Upper lobe of left lung (tissue), 6 donors: Measurements from ENCODE around the gene SFTA2. TPM values are rescaled to one million over a fixed set of nuclear protein-coding genes. Genes with fewer than 3 reads are reported as not detected.

Experiments used
- ATAC-seq, 2 donors: fragments of 200-7000 bp; cut with Tn5 transposase; one replicate each; pipeline ENCODE4 v1.9.1; 2022; ENCODE audit warnings: mild to moderate bottlenecking in 2 of 2, moderate library complexity in 2 of 2; ENCODE audit not compliant: low FRiP score in 2 of 2
- DNase-seq, 2 donors: peaks; one replicate each; pipeline ENCODE4 v3.0.0-alpha.2; 2019 to 2020
- H3K27ac ChIP-seq, 4 donors: fragments of 200-600 bp; sonication (generic); one replicate each; pipeline ENCODE4 v1.5.1; 2016 to 2019
- H3K27me3 ChIP-seq, 4 donors: fragments of 200-600 bp; sonication (generic); one replicate each; pipeline ENCODE4 v1.5.1; 2017 to 2019
- H3K36me3 ChIP-seq, 4 donors: fragments of 200-600 bp; sonication (generic); one replicate each; pipeline ENCODE4 v1.5.1; 2016 to 2019
- H3K4me1 ChIP-seq, 4 donors: fragments of 200-600 bp; sonication (generic); one replicate each; pipeline ENCODE4 v1.5.1; 2018 to 2019
- H3K4me3 ChIP-seq, 4 donors: fragments of 200-600 bp; sonication (generic); one replicate each; pipeline ENCODE4 v1.5.1; 2017 to 2019; ENCODE audit warnings: mild to moderate bottlenecking in 2 of 4, moderate library complexity in 1 of 4
- H3K9me3 ChIP-seq, 4 donors: fragments of 200-600 bp; sonication (generic); one replicate each; pipeline ENCODE4 v1.5.1; 2018 to 2019
- CTCF ChIP-seq, 6 experiments: fragments of 450-650 bp in 4 of 6; fragments of 200-600 bp in 2 of 6; sonication (generic) in 2 of 6; IDR thresholded peaks; one replicate each; pipeline ENCODE4 v1.5.1; 2016 to 2019; ENCODE audit warnings: antibody characterized with exemption in 6 of 6
- EP300 ChIP-seq, 4 donors: sonication (generic); formaldehyde crosslinking; IDR thresholded peaks; one replicate each; pipeline ENCODE4 v1.5.1; 2017; ENCODE audit warnings: antibody characterized with exemption in 4 of 4, control low read depth in 2 of 4
- POLR2A ChIP-seq, 4 donors: fragments of 450-650 bp; IDR thresholded peaks; one replicate each; pipeline ENCODE4 v1.5.1; 2016 to 2017; ENCODE audit warnings: antibody characterized with exemption in 4 of 4, mild to moderate bottlenecking in 2 of 4
- POLR2AphosphoS5 ChIP-seq, 2 donors: sonication (generic); formaldehyde crosslinking; IDR thresholded peaks; one replicate each; pipeline ENCODE4 v1.5.1; 2017; ENCODE audit warnings: antibody characterized with exemption in 2 of 2
- WGBS, 2 donors: methylation state at CpG; one replicate each; pipeline ENCODE4 v1.1.5; 2017 to 2018; 5-methylcytosine and 5-hydroxymethylcytosine counted together
- small RNA-seq, 4 donors: library from RNA; depleted of rRNA; stranded (forward); fragments of <200 nt; gene quantifications; one replicate each; pipeline ENCODE3, GENCODE V24; 2016
- total RNA-seq, 6 donors: library from RNA; depleted of rRNA in 4 of 6; stranded (reverse); fragments of >200 nt in 4 of 6; gene quantifications; one replicate each; pipeline versions ENCODE4 v1.1.0 to v1.2.1, GENCODE V29; 2016 to 2021
- donor health status: DM: no; HTN: no; CAD: no; lungs with moderate emphysema.
- donor health status: DM: no; HTN: yes; CAD: no; lungs with severe emphysema.

Gene SFTA2
- total RNA-seq, 6 donors from 2014 or later, result 80.7 to 511 (median 229) TPM

- H3K4me1 ChIP-seq, result peaks cover 31 to 45% (median 36%) of the 10 kb centered on the region in 4 donors
- no peaks in the 10 kb centered on the region for H3K27me3 ChIP-seq
- TF ChIP-seq POLR2AphosphoS5 (IDR thresholded peaks at IDR 0.05) (peak in 1 of 2 donors; percentile 39), EP300 (IDR thresholded peaks at IDR 0.05) (no peak), POLR2A (IDR thresholded peaks at IDR 0.05) (peak in 1 of 4 donors; percentile 39), CTCF (IDR thresholded peaks at IDR 0.05) (no peak)
- peak; percentile 90 to 91 for DNase-seq
- H3K4me3 ChIP-seq, result peak overlapping the region; percentile 4 to 80 (median 64)
- ATAC-seq, result peak in 1 of 2 donors; percentile 72
- H3K27ac ChIP-seq, result peak overlapping the region; percentile 77 to 89 (median 83)
- H3K36me3 ChIP-seq, result no peaks in the 10 kb centered on the region
- H3K9me3 ChIP-seq, result no peaks in the 10 kb centered on the region
- WGBS, 2 donors, result 28 to 48% methylated on average over 3 to 15 of the region's 15 CpGs
These were observed 48.9 kb downstream of the SFTA2 start for GRCh38 chr6:30882759-30883684.

DNA sequence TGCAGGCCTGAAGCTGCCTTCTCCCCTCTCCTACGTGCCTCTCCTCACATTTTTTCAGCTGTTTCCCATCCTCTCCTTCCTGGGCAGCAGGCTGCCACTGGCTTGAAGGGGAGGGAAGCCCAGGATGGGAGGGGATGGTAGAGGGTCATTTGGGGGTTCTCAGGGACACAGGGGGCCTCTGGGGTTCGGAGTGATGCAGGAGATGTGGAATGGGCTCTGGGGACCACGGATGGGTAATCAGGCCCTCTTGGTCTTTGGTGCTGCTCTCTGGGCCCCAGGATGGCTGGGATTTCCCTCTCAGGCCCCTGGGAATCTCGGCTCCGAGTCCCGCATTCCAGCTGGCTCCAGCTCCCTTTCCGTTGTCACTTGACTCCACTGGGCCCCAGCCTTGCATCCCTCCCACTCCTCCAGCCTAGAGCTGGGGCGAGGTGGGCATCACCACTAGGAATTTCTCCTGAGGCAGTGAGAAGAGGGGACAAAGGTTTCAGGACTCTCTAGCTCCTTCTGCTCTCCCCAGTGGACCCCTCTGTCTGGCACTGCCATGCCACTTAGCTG is 49.7 kb downstream of the SFTA2 start:
- Histone ChIP-seq H3K36me3 (no peaks in the 10 kb centered on the region), H3K4me1 (peaks cover 39 to 52% (median 43%) of the 10 kb centered on the region in 4 donors), H3K27me3 (no peaks in the 10 kb centered on the region), H3K9me3 (no peaks in the 10 kb centered on the region), H3K27ac (peak overlapping the region; percentile 77 to 89 (median 83)), H3K4me3 (peak overlapping the region in 1 of 4 donors; percentile 80)
- TF ChIP-seq CTCF (IDR thresholded peaks at IDR 0.05) (no peak), POLR2AphosphoS5 (IDR thresholded peaks at IDR 0.05) (no peak), POLR2A (IDR thresholded peaks at IDR 0.05) (no peak), EP300 (IDR thresholded peaks at IDR 0.05) (no peak)
- DNase-seq, result no peak
- no peak for ATAC-seq
- 49 to 52% methylated on average over 3 to 8 of the region's 8 CpGs for WGBS, 2 donors

GRCh38 chr6:30881392-30882203 is 50.4 kb downstream of the SFTA2 start:
- 80 to 84% methylated on average over 14 of the region's 14 CpGs for WGBS, 2 donors
- Histone ChIP-seq H3K4me3 (no peak overlapping the region), H3K36me3 (no peaks in the 10 kb centered on the region), H3K9me3 (no peaks in the 10 kb centered on the region), H3K4me1 (peaks cover 37 to 53% (median 44%) of the 10 kb centered on the region in 4 donors), H3K27me3 (no peaks in the 10 kb centered on the region), H3K27ac (peak overlapping the region; percentile 77 to 89 (median 83))
- TF ChIP-seq POLR2A (IDR thresholded peaks at IDR 0.05), result no peak
- TF ChIP-seq CTCF (IDR thresholded peaks at IDR 0.05), result no peak
- no peak for TF ChIP-seq EP300 (IDR thresholded peaks at IDR 0.05)
- no peak for TF ChIP-seq POLR2AphosphoS5 (IDR thresholded peaks at IDR 0.05)
- no peak for ATAC-seq
- DNase-seq, result peak in 1 of 2 donors; percentile 44

Small RNA genes lying within 50 kb of the gene (small RNA-seq; reads per million reads assigned to genes)
- 0 reads per million in 4 donors for gene RF00019

Other genes with a start within 250 kb of the SFTA2 start
- gene PPP1R18, start 245.5 kb downstream of the SFTA2 start, total RNA-seq, result 100 to 1,000 TPM in 1 of 6 donors, 10 to 100 TPM in 5; 23.5 to 103 (median 60.8) TPM
- gene NRM, start 241.2 kb downstream of the SFTA2 start, total RNA-seq, result 10 to 100 TPM in 1 of 6 donors, 1 to 10 TPM in 5; 3.3 to 13.4 (median 7.2) TPM
- gene MDC1, start 214.9 kb downstream of the SFTA2 start, total RNA-seq, result 10 to 100 TPM; 13.5 to 33.5 (median 24.2) TPM
- 100 to 1,000 TPM in 4 of 6 donors, 10 to 100 TPM in 2; 71.2 to 347 (median 149) TPM for gene TUBB, start 211.8 kb downstream of the SFTA2 start, total RNA-seq
- 100 to 1,000 TPM; 133 to 212 (median 143) TPM for gene FLOT1, start 189.5 kb downstream of the SFTA2 start, total RNA-seq
- gene IER3, start 187.6 kb downstream of the SFTA2 start, total RNA-seq, result 10 to 100 TPM in 4 of 6 donors, 1 to 10 TPM in 2; 4.2 to 61.1 (median 19.8) TPM
- 100 to 1,000 TPM in 5 of 6 donors, 10 to 100 TPM in 1; 75.4 to 147 (median 111) TPM for gene DDR1, start 47.7 kb downstream of the SFTA2 start, total RNA-seq
- gene GTF2H4, start 24.0 kb downstream of the SFTA2 start, total RNA-seq, result 10 to 100 TPM; 10.1 to 47.6 (median 27.6) TPM
- gene VARS2, start 17.9 kb downstream of the SFTA2 start, total RNA-seq, result 10 to 100 TPM; 23.0 to 56.6 (median 29.5) TPM
- 10 to 100 TPM in 2 of 6 donors, 1 to 10 TPM in 4; 1.8 to 38.8 (median 5.0) TPM for gene MUCL3, start 8.8 kb upstream of the SFTA2 start, total RNA-seq
- 1 to 10 TPM; 2.1 to 5.2 (median 3.6) TPM for gene MUC21, start 51.5 kb upstream of the SFTA2 start, total RNA-seq
- gene MUC22, start 78.3 kb upstream of the SFTA2 start, total RNA-seq, result under 1 TPM in 3 of 6 donors, not detected in 3; 0.06 to 0.15 (median 0.07) TPM
- not detected for gene C6orf15, start 180.4 kb upstream of the SFTA2 start, total RNA-seq
- gene PSORS1C1, start 182.6 kb upstream of the SFTA2 start, total RNA-seq, result 1 to 10 TPM; 3.2 to 9.4 (median 4.4) TPM
- not detected for gene CDSN, start 188.3 kb upstream of the SFTA2 start, total RNA-seq
- gene PSORS1C2, start 206.9 kb upstream of the SFTA2 start, total RNA-seq, result not detected
- 10 to 100 TPM in 5 of 6 donors, 1 to 10 TPM in 1; 5.5 to 83.8 (median 19.5) TPM for gene CCHCR1, start 225.6 kb upstream of the SFTA2 start, total RNA-seq
- gene TCF19, start 226.4 kb upstream of the SFTA2 start, total RNA-seq, result 10 to 100 TPM in 1 of 6 donors, 1 to 10 TPM in 5; 4.2 to 10.0 (median 5.3) TPM
- gene POU5F1, start 238.5 kb upstream of the SFTA2 start, total RNA-seq, result 10 to 100 TPM in 2 of 6 donors, 1 to 10 TPM in 4; 4.1 to 13.6 (median 5.7) TPM